A673 (cell line): ENCODE results near the gene TEX14. TPM values are rescaled to one million over a fixed set of nuclear protein-coding genes. Genes with fewer than 3 reads are reported as not detected.

ENCODE experiments used
- BruUV-seq: library from RNA; stranded (reverse); fragments of 400-500 nt; replicated peaks from 2 replicates; lab custom pipeline; 2021; lab: Mats Ljungman, UMichigan
- CTCF ChIA-PET: fragments of 300-600 bp; sonication (Branson Sonifier 250); formaldehyde crosslinking; loops from one replicate; lab custom pipeline; 2022; ENCODE audit warnings: antibody characterized with exemption; lab: Charles Lee
- POLR2A ChIA-PET: fragments of 300-600 bp; sonication (Branson Sonifier 250); formaldehyde crosslinking; loops from one replicate; lab custom pipeline; 2022; ENCODE audit warnings: antibody characterized with exemption; ENCODE audit not compliant: low non-redundant PET; lab: Charles Lee
- DNase-seq: peaks from one replicate; pipeline ENCODE4 v3.0.0-alpha.2; 2015; ENCODE audit warnings: low spot score
- H3K27ac ChIP-seq: fragments of 200-600 bp; sonication (generic); 2 replicates; pipeline ENCODE4 v1.5.1; 2016; ENCODE audit warnings: mixed run types, low read depth, mild to moderate bottlenecking, mixed read lengths, antibody characterized with exemption, low read length; ENCODE audit not compliant: poor library complexity, severe bottlenecking
- H3K27me3 ChIP-seq: fragments of 200-600 bp; sonication (generic); replicated peaks from 2 replicates; pipeline ENCODE4 v1.6.1; 2017; ENCODE audit warnings: mixed run types, low read depth, mild to moderate bottlenecking, mixed read lengths, antibody characterized with exemption, low read length; ENCODE audit not compliant: insufficient read depth, poor library complexity
- H3K36me3 ChIP-seq: fragments of 200-600 bp; sonication (generic); 2 replicates; pipeline ENCODE4 v1.6.1; 2016; ENCODE audit warnings: mixed run types, mild to moderate bottlenecking, mixed read lengths, antibody characterized with exemption, low read length; ENCODE audit not compliant: insufficient read depth, poor library complexity, severe bottlenecking
- H3K4me1 ChIP-seq: fragments of 200-600 bp; sonication (generic); 2 replicates; pipeline ENCODE4 v1.6.1; 2017; ENCODE audit warnings: mixed run types, mild to moderate bottlenecking, mixed read lengths, antibody characterized with exemption, low read length; ENCODE audit not compliant: insufficient read depth, poor library complexity, severe bottlenecking
- H3K4me3 ChIP-seq: fragments of 200-600 bp; sonication (generic); 2 replicates; pipeline ENCODE4 v1.5.1; 2016; ENCODE audit warnings: low read depth, mixed run types, mild to moderate bottlenecking, mixed read lengths, low read length; ENCODE audit not compliant: poor library complexity, severe bottlenecking
- H3K9me3 ChIP-seq: fragments of 200-600 bp; sonication (generic); 2 replicates; pipeline ENCODE4 v1.6.1; 2016; ENCODE audit warnings: mixed run types, low read depth, mild to moderate bottlenecking, mixed read lengths, antibody characterized with exemption, low read length; ENCODE audit not compliant: poor library complexity, severe bottlenecking
- EZH2 ChIP-seq: fragments of 200-600 bp; sonication (generic); IDR thresholded peaks from 2 replicates; pipeline ENCODE4 v1.6.1; 2017; ENCODE audit warnings: borderline replicate concordance, low read depth, mild to moderate bottlenecking, mixed read lengths, antibody characterized with exemption, low read length; ENCODE audit not compliant: poor library complexity, severe bottlenecking
- intact Hi-C: fragments of 100-400 bp; cut with micrococcal nuclease; formaldehyde crosslinking; loops from one replicate; pipeline ENCODE4 v1.10.0; 2022; ENCODE audit not compliant: unreplicated experiment
- total RNA-seq: library from RNA; stranded (reverse); gene quantifications from 2 replicates; pipeline ENCODE4 v1.2.3, GENCODE V29; 2021
- TF ChIP-seq, protein P1 (sequence below): fragments of 300-800, 200-600 bp; sonication (generic); conservative IDR thresholded peaks from 2 replicates; pipeline ENCODE4 v1.5.1; 2017; ENCODE audit warnings: low read depth, mild to moderate bottlenecking, antibody characterized with exemption, low read length, moderate library complexity, mixed read lengths

TEX14 gene
- total RNA-seq, 1 experiment from 2014 or later, result 0.26 TPM

DNA sequence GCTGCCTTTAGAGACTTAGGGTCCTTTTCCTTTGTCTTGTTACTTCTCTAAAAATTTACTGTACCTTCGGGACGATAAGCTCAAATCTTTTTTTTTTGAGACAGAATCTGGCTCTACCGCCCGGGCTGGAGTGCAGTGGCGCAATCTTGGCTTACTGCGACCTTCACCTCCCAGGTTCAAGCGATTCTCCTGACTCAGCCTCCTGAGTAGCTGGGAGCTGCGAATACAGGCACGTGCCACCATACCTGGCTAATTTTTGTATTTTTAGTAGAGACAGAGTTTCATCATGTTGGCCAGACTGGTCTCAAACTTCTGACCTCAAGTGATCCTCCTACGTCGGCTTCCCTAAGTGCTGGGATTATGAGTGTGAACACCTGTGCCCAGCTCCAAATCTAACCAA lies 7.9 kb upstream of the TEX14 start:
- CTCF ChIA-PET, result interaction anchor here (0.6 kb wide), 1 partner anchor 10 kb away, joined by 8 read pairs; no protein-coding TSS in a partner anchor
- BruUV-seq, result no TSS peak

DNA sequence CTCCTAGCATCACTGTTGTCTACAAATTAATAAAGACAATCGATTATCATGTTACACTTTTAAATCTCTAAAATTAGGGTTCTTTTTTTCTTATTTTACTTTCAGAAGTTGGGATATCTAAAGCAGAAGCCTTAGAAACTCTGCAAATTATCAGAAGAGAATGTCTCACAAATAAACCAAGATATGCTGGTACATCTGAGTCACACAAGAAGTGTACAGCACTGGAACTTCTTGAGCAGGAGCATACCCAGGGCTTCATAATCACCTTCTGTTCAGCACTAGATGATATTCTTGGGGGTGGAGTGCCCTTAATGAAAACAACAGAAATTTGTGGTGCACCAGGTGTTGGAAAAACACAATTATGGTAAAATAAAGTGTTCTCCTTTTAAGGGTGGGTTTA lies 3.0 kb upstream of the TEX14 start:
- no TSS peak for BruUV-seq
- Histone ChIP-seq H3K4me3 (no peak overlapping the region), H3K27ac (no peak overlapping the region), H3K27me3 (no peaks in the 10 kb centered on the region), H3K9me3 (no peaks in the 10 kb centered on the region), H3K36me3 (peaks cover 3% of the 10 kb centered on the region), H3K4me1 (peaks cover 6% of the 10 kb centered on the region)
- intact Hi-C loops, result loop anchor here (10.0 kb wide), 1 partner anchor 180 kb away; the partner anchor contains the start of gene MTMR4
- no peak for DNase-seq
- ChIA-PET CTCF (no interaction called here), POLR2A (no interaction called here)
- TF ChIP-seq, protein P1, sequence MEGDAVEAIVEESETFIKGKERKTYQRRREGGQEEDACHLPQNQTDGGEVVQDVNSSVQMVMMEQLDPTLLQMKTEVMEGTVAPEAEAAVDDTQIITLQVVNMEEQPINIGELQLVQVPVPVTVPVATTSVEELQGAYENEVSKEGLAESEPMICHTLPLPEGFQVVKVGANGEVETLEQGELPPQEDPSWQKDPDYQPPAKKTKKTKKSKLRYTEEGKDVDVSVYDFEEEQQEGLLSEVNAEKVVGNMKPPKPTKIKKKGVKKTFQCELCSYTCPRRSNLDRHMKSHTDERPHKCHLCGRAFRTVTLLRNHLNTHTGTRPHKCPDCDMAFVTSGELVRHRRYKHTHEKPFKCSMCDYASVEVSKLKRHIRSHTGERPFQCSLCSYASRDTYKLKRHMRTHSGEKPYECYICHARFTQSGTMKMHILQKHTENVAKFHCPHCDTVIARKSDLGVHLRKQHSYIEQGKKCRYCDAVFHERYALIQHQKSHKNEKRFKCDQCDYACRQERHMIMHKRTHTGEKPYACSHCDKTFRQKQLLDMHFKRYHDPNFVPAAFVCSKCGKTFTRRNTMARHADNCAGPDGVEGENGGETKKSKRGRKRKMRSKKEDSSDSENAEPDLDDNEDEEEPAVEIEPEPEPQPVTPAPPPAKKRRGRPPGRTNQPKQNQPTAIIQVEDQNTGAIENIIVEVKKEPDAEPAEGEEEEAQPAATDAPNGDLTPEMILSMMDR, result no peak
- no peak for TF ChIP-seq EZH2

More for the DNA sequence above, 7.9 kb upstream of the TEX14 start:
- Histone ChIP-seq H3K27me3 (no peaks in the 10 kb centered on the region), H3K36me3 (peaks cover 5% of the 10 kb centered on the region), H3K4me3 (no peak overlapping the region), H3K9me3 (no peaks in the 10 kb centered on the region), H3K27ac (no peak overlapping the region), H3K4me1 (no peaks in the 10 kb centered on the region)
- intact Hi-C loops, result loop anchor here (10.0 kb wide), 1 partner anchor 185 kb away; the partner anchor contains the start of gene MTMR4
- POLR2A ChIA-PET, result interaction anchor here (0.6 kb wide), 1 partner anchor 197 kb away, joined by 3 read pairs; no protein-coding TSS in a partner anchor
- TF ChIP-seq EZH2, result no peak
- TF ChIP-seq, protein P1, result no peak
- no peak for DNase-seq

- ChIA-PET POLR2A (no interaction called here), CTCF (no interaction called here)
- DNase-seq, result no peak
- no peaks in the 10 kb centered on the region for H3K9me3 ChIP-seq
- intact Hi-C loops, result loop anchor here (10.0 kb wide), 1 partner anchor 180 kb away; the partner anchor contains the start of gene MTMR4
- no TSS peak for BruUV-seq
- H3K4me3 ChIP-seq, result no peak overlapping the region
- H3K27ac ChIP-seq, result no peak overlapping the region
- no peaks in the 10 kb centered on the region for H3K27me3 ChIP-seq
- H3K36me3 ChIP-seq, result no peaks in the 10 kb centered on the region
- H3K4me1 ChIP-seq, result peaks cover 6% of the 10 kb centered on the region
- no peak for TF ChIP-seq EZH2
- TF ChIP-seq, protein P1, result no peak
These were observed 2.5 kb upstream of the TEX14 start for GRCh38 chr17:58694302-58694701.
